Measurements from ENCODE around the gene KCTD3.

Gene KCTD3

DNA sequence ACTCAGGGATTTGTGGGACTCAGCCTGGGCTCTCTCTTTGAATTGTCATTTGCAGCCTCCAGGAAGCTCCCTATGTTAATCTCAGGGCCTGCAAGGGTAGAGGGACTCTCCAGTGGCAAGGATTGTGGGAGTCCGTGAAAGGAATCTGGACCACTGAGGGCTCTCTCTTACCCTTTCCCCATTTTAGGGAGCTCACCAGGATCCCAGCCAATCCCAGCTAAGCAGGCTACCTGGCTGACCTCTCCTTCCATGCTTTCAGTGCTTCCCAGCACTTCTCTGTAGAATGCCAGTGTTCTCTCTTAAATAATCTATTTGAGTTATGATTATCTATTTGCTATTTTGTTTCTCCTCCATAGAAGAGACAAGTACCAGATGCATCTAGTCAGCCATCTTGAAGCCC lies 9.6 kb upstream of the KCTD3 start:
- DNase-seq, result no peak

DNA sequence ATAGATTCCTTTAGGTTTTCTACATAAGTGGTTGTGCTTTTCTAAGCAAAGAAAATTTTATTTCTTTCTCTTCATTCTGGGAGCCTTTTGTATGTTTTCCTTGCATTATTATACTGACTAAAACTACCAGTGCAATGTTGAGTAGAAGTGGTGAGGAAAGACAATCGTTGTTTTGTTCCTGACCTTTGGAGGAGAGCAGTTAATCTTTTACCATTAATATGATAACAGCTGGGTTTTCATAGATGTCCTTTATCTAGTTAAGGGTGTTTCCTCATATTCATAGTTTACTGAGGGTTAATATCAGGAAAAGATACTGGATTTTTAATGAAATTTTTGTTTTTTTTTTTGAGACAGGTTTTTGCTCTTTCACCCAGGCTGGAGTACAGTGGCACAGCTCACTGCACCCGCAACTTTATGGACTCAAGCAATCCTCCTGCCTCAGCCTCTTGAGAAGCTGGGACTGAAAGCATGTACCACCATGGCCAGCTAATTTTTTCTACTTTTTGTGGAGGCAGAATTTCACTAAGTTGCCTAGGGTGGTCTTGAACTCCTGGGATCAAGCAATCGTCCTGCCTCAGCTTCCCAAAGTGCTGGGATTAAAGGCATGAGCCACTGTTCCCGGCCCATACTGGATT lies 9.0 kb upstream of the KCTD3 start:
- no peak for DNase-seq

DNA sequence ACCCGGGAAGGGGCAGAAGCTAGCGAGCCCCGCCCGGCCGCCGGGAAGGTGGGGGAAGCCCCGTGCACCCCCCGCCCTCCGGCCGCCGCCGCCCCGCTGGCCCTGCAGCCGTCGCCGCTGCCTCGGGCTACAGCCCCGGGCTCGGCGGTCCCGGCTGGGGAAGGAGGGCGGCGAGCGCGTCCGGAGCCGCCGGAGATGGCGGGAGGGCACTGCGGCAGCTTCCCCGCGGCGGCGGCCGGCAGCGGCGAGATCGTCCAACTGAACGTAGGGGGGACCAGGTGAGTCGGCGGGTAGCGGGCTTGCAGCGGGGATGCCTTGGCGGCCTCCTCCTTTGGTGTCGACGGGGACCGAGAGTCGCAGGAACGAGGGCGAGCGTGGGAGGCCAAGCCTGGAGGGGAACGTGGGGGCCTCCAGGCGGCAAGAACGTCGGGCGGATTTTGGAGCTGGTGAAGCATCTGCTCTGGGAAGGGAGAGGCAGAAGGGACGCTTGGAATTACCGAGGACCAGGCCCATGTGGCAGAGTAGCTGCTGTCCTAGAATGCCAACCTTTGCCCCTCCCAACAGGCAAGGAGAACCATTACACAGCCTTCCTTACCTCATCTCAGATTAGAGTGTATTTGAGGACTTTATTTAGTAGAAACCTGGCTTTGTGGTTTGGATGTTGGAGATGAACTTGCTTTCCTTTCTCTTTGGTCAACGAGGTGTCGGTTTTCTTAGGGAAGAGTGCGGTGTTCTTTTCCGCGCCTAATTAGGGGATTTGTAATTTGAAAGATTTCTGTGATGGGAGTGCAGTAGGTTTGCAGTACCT lies 591 bp downstream of the KCTD3 start:
- no peak for DNase-seq

DNA sequence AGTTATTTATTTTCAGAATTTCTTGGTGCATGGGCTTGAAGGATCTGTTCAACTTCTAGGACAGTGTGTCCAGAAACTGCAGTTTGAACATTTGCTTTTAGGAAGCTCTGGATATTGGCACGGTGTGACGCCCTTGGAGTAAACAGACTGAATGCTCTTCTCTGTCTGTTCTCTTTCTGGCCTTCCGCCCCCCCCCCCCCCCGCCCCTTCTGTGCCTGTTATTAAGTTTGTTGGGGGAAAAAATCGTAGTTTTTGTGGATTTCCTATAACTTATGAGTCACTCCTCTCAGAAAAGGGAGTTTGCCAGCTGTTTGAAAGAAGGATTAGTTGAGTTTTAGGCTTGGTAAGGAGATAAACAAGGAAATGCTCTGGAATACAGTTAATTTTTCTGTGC lies 1.2 kb downstream of the KCTD3 start:
- DNase-seq, result no peak

DNA sequence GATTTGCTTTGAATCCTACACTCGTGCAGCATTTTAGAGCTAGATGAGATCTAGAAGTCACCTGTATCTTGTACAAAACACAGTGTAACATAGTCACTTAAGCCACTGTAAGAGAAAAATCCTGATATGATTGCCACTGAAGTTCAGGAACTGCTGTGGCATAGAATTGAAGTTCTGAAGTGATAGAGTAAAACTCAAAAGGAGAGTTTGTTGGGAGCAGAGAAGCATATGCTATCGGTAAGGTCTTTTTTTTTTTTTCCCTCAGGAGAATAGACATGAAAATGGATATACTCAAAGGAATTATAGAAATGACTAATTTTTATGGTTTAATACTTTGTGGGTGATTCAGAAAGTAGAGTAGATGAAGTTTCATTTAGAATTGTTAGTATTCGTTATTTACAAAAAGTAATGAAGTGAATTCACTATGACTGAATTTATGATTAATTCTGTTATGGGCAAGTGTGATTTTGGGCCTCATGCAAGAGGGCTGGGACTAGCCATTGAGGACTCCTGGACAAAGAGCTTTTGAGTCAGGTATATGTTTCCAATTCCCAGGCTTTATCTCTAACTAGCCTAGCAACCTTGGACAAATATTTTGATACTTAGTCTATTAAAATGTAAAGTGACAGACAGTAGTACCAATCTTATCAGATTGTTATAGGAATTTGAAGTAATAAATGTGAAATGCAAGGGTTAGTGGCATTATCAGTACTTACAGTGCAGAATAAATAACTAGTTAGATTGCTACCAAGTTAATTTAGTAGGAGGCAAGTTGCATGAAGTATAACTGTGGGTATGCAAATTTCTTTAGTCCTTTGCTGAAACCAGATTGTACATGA lies 3.1 kb downstream of the KCTD3 start:
- no peak for DNase-seq

DNA sequence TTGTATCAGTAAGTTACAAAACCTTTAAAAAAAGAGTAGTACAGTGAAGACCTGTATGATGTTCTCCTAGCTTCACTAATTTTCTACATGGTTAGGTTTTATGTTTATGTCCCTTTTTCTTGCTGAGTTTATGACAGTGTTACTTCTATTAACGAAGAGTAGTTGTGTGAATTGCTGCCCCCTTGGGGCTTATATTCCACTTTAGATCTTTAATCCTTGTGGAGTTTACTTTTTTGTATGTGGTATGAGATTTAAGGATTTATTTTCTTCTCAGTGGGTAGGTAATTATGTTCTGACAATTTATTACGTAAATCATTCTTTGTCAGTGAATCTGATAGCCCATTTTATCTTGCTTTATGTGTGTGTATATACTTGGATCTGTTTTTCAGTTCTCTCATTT lies 14.8 kb downstream of the KCTD3 start:
- DNase-seq, result no peak

DNA sequence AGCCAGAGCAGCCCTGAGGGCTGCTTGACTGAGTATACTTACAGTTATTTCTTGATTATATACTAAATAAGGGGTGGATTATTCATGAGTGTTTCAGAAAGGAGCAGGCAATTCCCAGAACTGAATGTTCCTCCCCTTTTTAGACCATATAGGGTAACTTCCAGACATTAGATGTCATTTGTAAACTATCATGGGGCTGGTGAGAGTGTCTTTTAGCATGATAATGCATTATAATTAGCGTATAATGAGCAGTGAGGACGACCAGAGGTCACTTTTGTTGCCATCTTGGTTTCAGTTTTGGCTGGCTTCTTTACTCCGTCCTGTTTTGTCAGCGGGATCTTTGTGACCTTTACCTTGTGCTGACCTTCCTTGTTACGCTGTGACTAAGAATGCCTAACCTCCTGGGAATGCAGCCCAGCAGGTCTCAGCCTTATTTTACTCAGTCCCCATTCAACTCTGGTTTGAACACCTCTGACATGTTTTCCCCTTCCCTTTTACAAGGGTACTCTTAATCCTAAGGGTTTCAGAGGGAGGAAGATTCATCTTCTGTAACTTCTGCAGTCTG lies 16.2 kb downstream of the KCTD3 start:
- no peak for DNase-seq

DNA sequence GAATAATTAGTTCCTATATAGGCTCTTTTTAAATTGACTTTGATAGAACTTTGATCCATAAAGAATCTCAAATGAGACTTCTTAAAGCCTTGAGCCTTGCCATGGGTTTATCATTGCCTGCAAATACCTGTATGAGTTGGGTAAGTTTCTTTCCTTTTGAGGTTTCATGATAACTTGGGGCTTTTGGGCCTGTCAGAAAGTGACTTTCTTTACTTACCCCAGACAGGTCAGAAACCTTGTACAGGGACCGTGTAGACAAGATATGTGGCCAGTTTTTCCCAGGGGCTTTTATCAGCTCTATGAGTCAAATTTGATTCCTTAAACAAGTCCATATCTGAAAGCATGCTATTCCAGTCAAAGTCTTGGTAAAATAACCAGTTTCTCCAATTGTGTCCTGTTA lies 17.3 kb downstream of the KCTD3 start:
- DNase-seq, result no peak

DNA sequence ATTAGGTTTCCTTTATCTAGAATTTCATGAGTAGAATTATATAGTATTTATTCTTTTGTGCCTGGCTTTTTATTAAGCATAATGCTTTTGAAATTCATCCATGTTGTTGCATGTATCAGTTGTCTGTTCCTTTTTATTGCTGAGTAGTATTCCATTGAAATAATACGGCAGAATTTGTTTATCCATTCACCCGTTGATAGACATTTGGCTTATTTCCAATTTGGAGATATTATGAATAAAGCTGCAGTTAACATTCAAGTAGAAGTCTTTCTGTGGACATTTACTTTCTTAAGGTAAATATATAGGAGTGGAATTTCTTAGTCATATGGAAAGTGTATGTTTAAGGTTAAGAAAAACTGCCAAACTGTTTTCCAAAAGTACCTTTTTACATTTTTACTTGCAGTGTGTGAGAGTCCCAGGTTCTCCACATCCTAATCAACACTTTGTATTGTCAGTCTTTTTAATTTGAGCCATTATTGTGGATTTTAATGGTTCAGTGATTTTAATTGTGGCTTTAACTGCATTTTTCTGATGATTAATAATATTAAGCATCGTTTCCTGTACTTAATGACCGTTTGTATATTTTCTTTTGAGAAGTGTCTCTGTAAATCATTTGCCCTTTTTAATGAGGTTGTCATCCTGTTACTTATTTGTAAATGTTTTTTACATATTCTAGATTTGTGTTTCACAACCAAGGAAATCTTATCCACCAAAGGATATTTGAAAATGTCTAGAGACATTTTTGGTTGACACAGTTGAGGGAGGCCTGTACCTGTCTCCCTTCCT lies 22.7 kb downstream of the KCTD3 start:
- DNase-seq, result no peak

DNA sequence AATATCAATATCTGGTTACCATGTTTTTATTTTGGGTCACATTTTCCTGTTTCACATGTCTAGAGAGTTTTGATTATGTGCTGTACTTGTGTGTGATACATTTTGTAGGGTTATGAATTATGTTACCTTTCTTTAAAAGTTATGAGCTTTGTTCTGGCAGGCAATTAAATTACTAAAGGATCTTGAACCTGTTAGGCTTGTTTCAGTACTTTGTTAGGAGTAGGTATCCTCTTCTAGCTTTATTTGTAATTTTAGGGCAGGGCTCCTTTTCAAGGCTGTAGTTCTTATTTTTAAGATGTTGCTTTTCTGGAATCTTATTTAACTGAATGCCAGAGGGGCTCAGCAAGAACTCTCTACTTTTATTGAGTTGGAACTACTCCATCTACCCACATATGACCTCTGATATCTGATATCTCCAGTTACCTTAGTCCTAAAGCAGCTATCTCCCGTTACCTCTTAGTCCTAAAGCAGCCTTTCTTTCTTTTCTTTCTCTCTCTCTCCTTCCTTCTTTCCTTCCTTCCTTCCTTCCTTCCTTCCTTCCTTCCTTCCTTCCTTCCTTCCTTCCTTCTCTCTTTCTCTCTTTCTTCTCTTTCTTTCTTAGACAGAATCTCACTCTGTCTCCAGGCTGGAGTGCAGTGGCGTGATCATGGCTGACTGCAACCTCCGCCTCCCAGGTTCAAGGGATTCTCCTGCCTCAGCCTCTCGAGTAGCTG lies 23.8 kb downstream of the KCTD3 start:
- no peak for DNase-seq

DNA sequence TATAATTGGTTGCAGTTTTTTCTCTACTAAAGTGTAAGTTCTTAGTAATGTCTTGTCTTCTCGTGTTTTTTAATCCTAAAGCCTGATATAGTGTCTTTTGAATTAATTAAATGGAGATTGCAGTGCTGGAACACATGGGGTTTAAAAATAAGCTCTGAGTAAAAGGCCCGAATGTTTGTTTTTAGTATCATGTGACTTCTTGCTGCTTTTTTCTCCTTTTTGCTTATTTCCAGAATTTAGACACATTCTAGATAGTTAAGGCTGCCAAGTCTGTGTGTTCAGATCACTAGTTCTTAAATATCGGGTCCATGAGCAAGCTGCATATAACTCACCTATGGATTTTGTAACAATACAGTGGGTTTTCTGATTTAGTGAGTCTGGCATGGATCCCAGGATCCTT lies 27.5 kb downstream of the KCTD3 start:
- no peak for DNase-seq

DNA sequence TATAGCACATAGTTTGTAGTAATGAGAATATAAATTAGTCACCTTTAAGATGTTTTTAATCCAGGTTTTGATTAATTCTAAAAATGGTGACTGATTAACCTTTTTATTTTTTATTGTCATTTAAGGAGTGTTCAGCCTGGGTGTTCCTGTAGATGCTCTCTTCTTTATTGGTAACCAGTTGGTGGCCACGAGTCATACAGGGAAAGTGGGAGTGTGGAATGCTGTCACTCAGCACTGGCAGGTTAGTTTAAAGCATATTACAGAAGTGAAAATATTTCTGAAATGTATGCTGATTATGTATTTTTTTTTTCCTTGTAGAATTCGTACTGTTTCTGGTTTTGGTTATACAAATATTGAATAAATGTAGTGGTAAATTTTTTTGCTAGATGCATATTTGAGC lies 28.1 kb downstream of the KCTD3 start:
- DNase-seq, result no peak

DNA sequence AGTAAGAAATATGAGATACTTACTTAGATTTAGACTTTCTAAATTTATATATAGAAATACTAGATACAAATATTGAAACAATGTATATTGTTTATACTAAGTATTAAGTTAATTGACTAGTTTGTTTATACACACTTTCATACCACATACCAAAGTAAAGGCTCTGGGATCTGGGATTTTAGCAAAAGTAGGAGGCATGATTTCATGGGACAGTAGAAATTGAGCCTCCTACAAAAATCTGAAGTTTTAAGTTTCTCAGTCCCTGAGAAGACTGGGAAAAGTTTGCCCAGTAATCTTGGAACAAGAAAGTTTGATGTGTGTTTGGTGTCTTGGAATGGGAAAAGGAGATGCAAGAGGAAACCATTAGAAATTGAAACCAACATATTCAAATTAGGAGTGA lies 30.9 kb downstream of the KCTD3 start:
- DNase-seq, result no peak

DNA sequence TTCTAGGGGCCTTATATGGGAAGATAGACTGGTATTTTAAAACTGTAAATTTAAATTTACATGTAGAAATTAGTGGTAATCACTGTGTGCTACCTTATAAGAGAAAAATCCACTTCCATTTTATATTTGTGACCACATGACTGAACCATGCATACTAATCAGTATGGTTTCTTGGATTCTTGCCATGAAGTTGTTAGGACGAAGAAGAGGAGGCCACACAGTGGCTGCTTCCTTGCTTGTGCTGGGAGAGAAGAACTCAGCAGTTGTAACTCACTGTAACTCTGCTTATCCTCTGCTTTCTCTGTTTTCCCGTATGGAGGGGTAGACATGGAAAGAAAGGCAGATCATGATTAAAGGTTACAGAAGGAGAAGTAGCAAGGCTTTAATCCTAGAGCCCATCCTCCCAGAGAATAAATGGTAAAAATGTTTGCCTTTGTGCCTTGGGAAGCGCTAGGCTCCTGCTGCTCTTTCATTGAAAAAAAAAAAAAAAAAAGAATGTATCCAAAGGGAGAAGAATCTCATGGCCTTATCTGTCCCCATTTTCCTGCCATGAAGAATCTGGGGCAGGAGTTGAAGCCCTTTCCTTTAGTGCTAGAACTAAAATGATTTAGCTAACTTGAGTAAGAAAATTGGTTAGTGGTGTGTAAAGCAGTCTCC lies 32.4 kb downstream of the KCTD3 start:
- DNase-seq, result no peak

DNA sequence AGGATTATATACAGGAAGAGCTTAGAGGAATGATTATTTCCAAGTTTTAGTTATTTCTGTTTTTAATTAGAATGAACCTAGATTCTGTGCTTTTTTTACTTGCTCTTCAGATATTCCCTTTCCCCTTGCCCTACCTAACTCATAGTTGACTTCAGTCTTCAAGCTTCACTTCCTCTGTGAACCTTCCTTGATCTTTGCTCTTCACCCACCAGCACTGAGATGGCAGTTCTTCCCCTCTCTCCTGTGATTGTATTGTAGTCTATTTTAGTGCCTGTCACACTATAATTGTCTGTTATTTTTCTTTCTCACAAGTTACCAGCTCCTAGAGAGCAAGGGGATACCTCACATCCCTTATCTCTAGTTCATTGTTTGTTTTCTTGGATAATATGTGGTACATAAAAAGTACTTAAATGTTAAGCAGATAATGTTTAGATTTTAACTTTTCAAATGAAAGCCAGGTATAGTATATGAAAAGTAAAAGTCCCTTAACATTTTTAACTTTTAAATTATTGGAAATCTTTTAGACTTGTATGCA lies 33.2 kb downstream of the KCTD3 start:
- no peak for DNase-seq

DNA sequence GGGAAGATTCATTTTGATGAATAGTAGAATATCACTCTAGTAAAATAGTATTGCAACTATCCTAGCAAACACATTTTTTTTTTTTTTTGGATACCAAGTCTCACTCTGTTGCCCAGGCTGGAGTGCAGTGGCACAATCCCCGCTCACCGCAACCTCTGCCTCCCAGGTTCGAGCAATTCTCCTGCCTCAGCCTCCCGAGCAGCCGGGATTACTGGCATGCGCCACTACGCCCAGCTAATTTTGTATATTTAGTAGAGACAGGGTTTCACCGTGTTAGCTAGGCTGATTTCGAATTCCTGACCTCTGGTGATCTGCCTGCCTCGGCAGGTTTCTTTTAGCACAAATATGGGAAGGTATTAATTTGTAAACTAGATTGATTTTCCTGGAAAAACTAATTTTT lies 33.8 kb downstream of the KCTD3 start:
- DNase-seq, result no peak

DNA sequence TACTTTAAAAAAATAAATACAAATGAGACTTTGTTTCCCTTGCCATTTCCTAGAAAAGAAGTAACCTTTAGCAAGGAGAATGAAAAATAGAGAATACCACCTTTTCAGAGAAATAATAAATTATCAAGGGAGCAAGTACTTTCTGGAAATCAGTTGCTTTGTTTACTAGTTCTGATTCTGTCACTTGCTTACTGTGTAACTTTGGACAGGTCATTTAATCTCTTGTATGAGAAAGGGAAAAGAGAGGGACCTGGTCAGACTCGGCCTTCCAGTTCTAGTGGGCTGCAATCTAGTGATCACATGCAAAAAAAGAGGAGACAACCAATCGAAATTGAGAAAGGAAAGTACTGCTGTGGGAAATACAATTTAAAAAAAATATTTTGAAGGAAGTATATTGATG lies 34.2 kb downstream of the KCTD3 start:
- DNase-seq, result no peak

DNA sequence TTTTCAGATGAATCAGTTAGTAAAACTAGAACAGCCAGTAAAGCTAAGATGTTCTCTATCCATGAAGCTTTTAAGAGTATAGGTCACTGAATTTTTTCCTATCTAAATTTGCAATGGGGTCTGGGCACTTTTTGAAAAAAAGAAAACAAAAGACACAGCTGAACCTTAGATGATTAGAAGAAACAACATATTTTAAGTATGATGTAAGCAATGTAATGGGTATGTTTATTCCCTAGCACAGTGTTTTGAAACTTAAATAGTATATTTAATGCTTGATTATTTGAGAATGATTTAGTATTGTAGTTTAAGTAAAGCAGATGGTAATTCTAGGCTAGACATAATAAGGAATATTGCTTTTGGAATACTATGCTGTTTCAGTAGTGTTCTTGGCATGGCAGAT lies 36.2 kb downstream of the KCTD3 start:
- no peak for DNase-seq

DNA sequence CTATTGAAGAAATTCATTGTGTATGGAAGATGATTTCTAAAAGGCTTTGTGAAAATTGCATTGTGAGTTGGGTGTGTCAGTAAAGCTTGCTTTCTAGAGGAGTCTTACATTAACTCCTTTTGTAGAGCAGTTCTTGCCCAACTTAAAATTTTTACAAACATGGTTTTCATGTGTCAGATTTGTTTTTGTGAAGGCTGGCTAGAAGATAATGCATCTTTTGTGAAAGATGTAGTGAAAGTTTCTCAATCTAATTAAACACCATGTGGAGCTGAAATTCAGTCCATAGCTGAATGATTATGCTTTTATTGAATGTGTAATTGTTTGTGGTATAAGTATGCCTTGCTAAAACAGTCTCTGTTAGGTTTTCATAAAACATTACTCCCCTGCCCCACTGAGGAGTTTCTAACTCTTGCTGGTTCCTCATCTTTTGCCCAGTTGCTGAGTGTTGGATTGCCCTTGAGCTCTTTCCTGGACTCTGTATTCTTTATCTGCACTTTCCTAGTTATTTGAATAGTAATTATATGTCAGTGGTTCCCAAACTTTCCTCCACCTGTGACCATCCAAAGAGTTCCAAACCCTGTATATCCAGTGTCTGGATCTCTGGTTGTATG lies 38.0 kb downstream of the KCTD3 start:
- DNase-seq, result no peak

DNA sequence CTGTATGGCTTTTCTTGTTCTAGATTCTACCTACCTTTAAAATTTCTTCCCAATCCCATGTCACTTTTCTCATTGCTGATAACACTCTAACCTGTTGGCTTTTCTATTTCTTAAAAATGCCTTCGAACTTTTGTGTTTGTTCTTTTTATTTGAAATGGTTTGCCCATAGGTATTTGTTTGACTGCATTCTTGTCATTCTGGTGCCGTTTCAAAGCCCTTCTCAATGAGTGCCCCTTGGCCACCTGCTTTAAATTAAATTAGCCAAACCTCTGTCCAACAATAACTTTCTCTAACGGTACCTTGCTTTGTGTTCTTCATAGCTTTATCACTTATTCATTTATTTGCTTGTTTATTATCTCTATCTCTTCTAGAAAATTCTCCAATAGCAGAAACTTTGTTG lies 38.9 kb downstream of the KCTD3 start:
- DNase-seq, result no peak

All from T-helper 9 cell (primary cell).